Measurements from ENCODE around the gene CPLX3.

The CPLX3 gene

GRCh38 chr15:74824976-74825375 is 1.5 kb upstream of the CPLX3 start:
- Histone ChIP-seq H3K9me3 (no peaks in the 10 kb centered on the region), H3K27me3 (0 out of 2 replicates have a peak, but pooled peaks cover 6% of the 10 kb centered on the region), H3K27ac (no peak overlapping the region), H3K36me3 (no peaks in the 10 kb centered on the region), H4K20me1 (peaks cover 7% of the 10 kb centered on the region; the same call in 1 of the 2 replicates), H3K9ac (no peak overlapping the region), H3K4me3 (no peak overlapping the region), H3K4me1 (peaks cover 23% of the 10 kb centered on the region), H3K4me2 (no peak overlapping the region)
- no peak for TF ChIP-seq Cebpa-rat (IDR thresholded peaks at IDR 0.05)

- no peak overlapping the region for H3K27ac ChIP-seq
- 0 out of 2 replicates have a peak, but pooled peaks cover 6% of the 10 kb centered on the region for H3K27me3 ChIP-seq
- peaks cover 7% of the 10 kb centered on the region; the same call in 1 of the 2 replicates for H4K20me1 ChIP-seq
- H3K4me2 ChIP-seq, result no peak overlapping the region
- no peak overlapping the region for H3K9ac ChIP-seq
- no peak overlapping the region for H3K4me3 ChIP-seq
- no peaks in the 10 kb centered on the region for H3K9me3 ChIP-seq
- peaks cover 19% of the 10 kb centered on the region for H3K4me1 ChIP-seq
- no peak for TF ChIP-seq Cebpa-rat (IDR thresholded peaks at IDR 0.05)
- H3K36me3 ChIP-seq, result no peaks in the 10 kb centered on the region
Observed at GRCh38 chr15:74825866-74826265, 561 bp upstream of the CPLX3 start.

GRCh38 chr15:74826921-74827320 is 494 bp downstream of the CPLX3 start:
- H3K4me1 ChIP-seq, result peaks cover 19% of the 10 kb centered on the region
- H3K36me3 ChIP-seq, result no peaks in the 10 kb centered on the region
- H3K9me3 ChIP-seq, result no peaks in the 10 kb centered on the region
- H3K4me2 ChIP-seq, result no peak overlapping the region
- no peak overlapping the region for H3K9ac ChIP-seq
- no peak for TF ChIP-seq Cebpa-rat (IDR thresholded peaks at IDR 0.05)
- H3K27ac ChIP-seq, result no peak overlapping the region
- H4K20me1 ChIP-seq, result peaks cover 7% of the 10 kb centered on the region; the same call in 1 of the 2 replicates
- 0 out of 2 replicates have a peak, but pooled peaks cover 6% of the 10 kb centered on the region for H3K27me3 ChIP-seq
- no peak overlapping the region for H3K4me3 ChIP-seq

- Histone ChIP-seq H3K27ac (no peak overlapping the region), H3K9ac (no peak overlapping the region), H3K4me2 (no peak overlapping the region), H3K4me1 (peaks cover 23% of the 10 kb centered on the region), H3K9me3 (no peaks in the 10 kb centered on the region), H3K4me3 (no peak overlapping the region), H4K20me1 (peaks cover 7% of the 10 kb centered on the region; the same call in 1 of the 2 replicates), H3K27me3 (0 out of 2 replicates have a peak, but pooled peaks cover 6% of the 10 kb centered on the region), H3K36me3 (no peaks in the 10 kb centered on the region)
- no peak for TF ChIP-seq Cebpa-rat (IDR thresholded peaks at IDR 0.05)
Observed at GRCh38 chr15:74827614-74828013, 1.2 kb downstream of the CPLX3 start.

GRCh38 chr15:74828835-74829234 is 2.4 kb downstream of the CPLX3 start:
- Histone ChIP-seq H3K4me2 (no peak overlapping the region), H3K4me1 (peaks cover 35% of the 10 kb centered on the region), H3K9ac (no peak overlapping the region), H4K20me1 (peaks cover 7% of the 10 kb centered on the region; the same call in 1 of the 2 replicates), H3K27ac (no peak overlapping the region), H3K4me3 (no peak overlapping the region), H3K9me3 (no peaks in the 10 kb centered on the region), H3K27me3 (0 out of 2 replicates have a peak, but pooled peaks cover 6% of the 10 kb centered on the region), H3K36me3 (no peaks in the 10 kb centered on the region)
- TF ChIP-seq Cebpa-rat (IDR thresholded peaks at IDR 0.05), result no peak

- Histone ChIP-seq H3K27ac (no peak overlapping the region), H3K36me3 (no peaks in the 10 kb centered on the region), H3K4me1 (peaks cover 42% of the 10 kb centered on the region), H3K4me3 (no peak overlapping the region), H4K20me1 (peaks cover 7% of the 10 kb centered on the region; the same call in 1 of the 2 replicates), H3K9ac (no peak overlapping the region), H3K4me2 (no peak overlapping the region), H3K9me3 (no peaks in the 10 kb centered on the region), H3K27me3 (0 out of 2 replicates have a peak, but pooled peaks cover 6% of the 10 kb centered on the region)
- no peak for TF ChIP-seq Cebpa-rat (IDR thresholded peaks at IDR 0.05)
Observed at GRCh38 chr15:74829486-74829885, 3.1 kb downstream of the CPLX3 start.

- no peaks in the 10 kb centered on the region for H3K36me3 ChIP-seq
- 0 out of 2 replicates have a peak, but pooled peaks cover 6% of the 10 kb centered on the region for H3K27me3 ChIP-seq
- H3K9me3 ChIP-seq, result no peaks in the 10 kb centered on the region
- TF ChIP-seq Cebpa-rat (IDR thresholded peaks at IDR 0.05), result no peak
- peaks cover 7% of the 10 kb centered on the region; the same call in 1 of the 2 replicates for H4K20me1 ChIP-seq
- H3K9ac ChIP-seq, result no peak overlapping the region
- peaks cover 47% of the 10 kb centered on the region for H3K4me1 ChIP-seq
- no peak overlapping the region for H3K4me2 ChIP-seq
- H3K4me3 ChIP-seq, result no peak overlapping the region
- H3K27ac ChIP-seq, result no peak overlapping the region
Observed at GRCh38 chr15:74829991-74830390, 3.6 kb downstream of the CPLX3 start.

- no peak overlapping the region for H3K4me3 ChIP-seq
- no peaks in the 10 kb centered on the region for H3K9me3 ChIP-seq
- peaks cover 7% of the 10 kb centered on the region for H3K36me3 ChIP-seq
- H3K4me2 ChIP-seq, result peak overlapping the region; percentile 85
- peaks cover 7% of the 10 kb centered on the region; the same call in 1 of the 2 replicates for H4K20me1 ChIP-seq
- H3K27ac ChIP-seq, result peak overlapping the region; percentile 26; the same call in 1 of the 2 replicates
- no peak overlapping the region for H3K9ac ChIP-seq
- 0 out of 2 replicates have a peak, but pooled peaks cover 6% of the 10 kb centered on the region for H3K27me3 ChIP-seq
- H3K4me1 ChIP-seq, result peaks cover 52% of the 10 kb centered on the region
- no peak for TF ChIP-seq Cebpa-rat (IDR thresholded peaks at IDR 0.05)
Observed at GRCh38 chr15:74830868-74831267, 4.4 kb downstream of the CPLX3 start.

- Histone ChIP-seq H3K9ac (no peak overlapping the region), H3K36me3 (peaks cover 18% of the 10 kb centered on the region), H3K27me3 (0 out of 2 replicates have a peak, but pooled peaks cover 3% of the 10 kb centered on the region), H3K27ac (peak overlapping the region; percentile 79; the same call in 1 of the 2 replicates), H3K4me3 (no peak overlapping the region), H3K4me1 (peaks cover 52% of the 10 kb centered on the region), H3K9me3 (no peaks in the 10 kb centered on the region), H4K20me1 (0 out of 2 replicates have a peak, but pooled peaks cover 4% of the 10 kb centered on the region), H3K4me2 (peak overlapping the region; percentile 85)
- TF ChIP-seq Cebpa-rat (IDR thresholded peaks at IDR 0.05), result no peak
Observed at GRCh38 chr15:74831813-74832495, 5.5 kb downstream of the CPLX3 start.

GRCh38 chr15:74832826-74833225 is 6.4 kb downstream of the CPLX3 start:
- peak overlapping the region; percentile 85 for H3K4me2 ChIP-seq

More at GRCh38 chr15:74832826-74833225, 6.4 kb downstream of the CPLX3 start:
- no peaks in the 10 kb centered on the region for H3K27me3 ChIP-seq
- H4K20me1 ChIP-seq, result no peaks in the 10 kb centered on the region
- no peak overlapping the region for H3K4me3 ChIP-seq
- peaks cover 27% of the 10 kb centered on the region for H3K36me3 ChIP-seq
- peak overlapping the region; percentile 60; the same call in 1 of the 2 replicates for H3K9ac ChIP-seq
- H3K9me3 ChIP-seq, result no peaks in the 10 kb centered on the region
- TF ChIP-seq Cebpa-rat (IDR thresholded peaks at IDR 0.05), result no peak
- H3K4me1 ChIP-seq, result peaks cover 52% of the 10 kb centered on the region
- H3K27ac ChIP-seq, result peak overlapping the region; percentile 79
